B cell (primary cell): Measurements from ENCODE around the gene NYAP1.

Experiments
- CTCF ChIP-seq: fragments of 200-600 bp; IDR thresholded peaks from one replicate; pipeline ENCODE4 v1.8.0; 2022; ENCODE audit warnings: antibody characterized with exemption, mild to moderate bottlenecking
- EZH2 ChIP-seq: IDR thresholded peaks from 2 replicates; pipeline ENCODE4 v1.6.1; 2012; ENCODE audit warnings: borderline replicate concordance, low read depth, mild to moderate bottlenecking, moderate library complexity, low read length; ENCODE audit not compliant: insufficient read depth, poor library complexity, severe bottlenecking

GRCh38 chr7:100482728-100483089, 1.0 kb upstream of the NYAP1 start:
- TF ChIP-seq CTCF (no peak), EZH2 (no peak)
